ENCODE results near the gene BUD13.

The BUD13 gene

GRCh38 chr11:116786966-116787365, 14.2 kb upstream of the BUD13 start:
- DNase-seq = no peak
- H2AFZ ChIP-seq (ENCODE audit: low read length) = no peak overlapping the region

GRCh38 chr11:116786326-116786725, 13.5 kb upstream of the BUD13 start:
- H3K27ac ChIP-seq (ENCODE audit: low read length) = no peak overlapping the region
- peak overlapping the region; percentile 85; the same call in 1 of the 2 replicates for H3K4me2 ChIP-seq (ENCODE audit: low read depth, low read length)
- no peak overlapping the region for H3K4me3 ChIP-seq (ENCODE audit: low read length)
- H3K9me2 ChIP-seq (replicated peaks; ENCODE audit: insufficient read depth, low read length) = no peaks in the 10 kb centered on the region
- no peaks in the 10 kb centered on the region for H3K9me3 ChIP-seq (replicated peaks; ENCODE audit: insufficient read depth, low read length)
- peaks cover 14% of the 10 kb centered on the region; the same call in 1 of the 2 replicates for H3K4me1 ChIP-seq (ENCODE audit: low read length)
- no peak overlapping the region for H2AFZ ChIP-seq (ENCODE audit: low read length)
- no peak for DNase-seq
- 0 out of 2 replicates have a peak, but pooled peaks cover 8% of the 10 kb centered on the region for H3K36me3 ChIP-seq (replicated peaks; ENCODE audit: insufficient read depth, low read length)
- no peaks in the 10 kb centered on the region for H3K27me3 ChIP-seq (replicated peaks; ENCODE audit: insufficient read depth, low read length)
- TF ChIP-seq, protein P1, sequence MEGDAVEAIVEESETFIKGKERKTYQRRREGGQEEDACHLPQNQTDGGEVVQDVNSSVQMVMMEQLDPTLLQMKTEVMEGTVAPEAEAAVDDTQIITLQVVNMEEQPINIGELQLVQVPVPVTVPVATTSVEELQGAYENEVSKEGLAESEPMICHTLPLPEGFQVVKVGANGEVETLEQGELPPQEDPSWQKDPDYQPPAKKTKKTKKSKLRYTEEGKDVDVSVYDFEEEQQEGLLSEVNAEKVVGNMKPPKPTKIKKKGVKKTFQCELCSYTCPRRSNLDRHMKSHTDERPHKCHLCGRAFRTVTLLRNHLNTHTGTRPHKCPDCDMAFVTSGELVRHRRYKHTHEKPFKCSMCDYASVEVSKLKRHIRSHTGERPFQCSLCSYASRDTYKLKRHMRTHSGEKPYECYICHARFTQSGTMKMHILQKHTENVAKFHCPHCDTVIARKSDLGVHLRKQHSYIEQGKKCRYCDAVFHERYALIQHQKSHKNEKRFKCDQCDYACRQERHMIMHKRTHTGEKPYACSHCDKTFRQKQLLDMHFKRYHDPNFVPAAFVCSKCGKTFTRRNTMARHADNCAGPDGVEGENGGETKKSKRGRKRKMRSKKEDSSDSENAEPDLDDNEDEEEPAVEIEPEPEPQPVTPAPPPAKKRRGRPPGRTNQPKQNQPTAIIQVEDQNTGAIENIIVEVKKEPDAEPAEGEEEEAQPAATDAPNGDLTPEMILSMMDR (IDR thresholded peaks at IDR 0.05; ENCODE audit: low read length) = no peak
- TF ChIP-seq EZH2 (optimal IDR thresholded peaks at IDR 0.05; ENCODE audit: low read depth, low read length) (no peak), EZH2phosphoT487 (IDR thresholded peaks at IDR 0.05; ENCODE audit: low read length) (no peak)
- no peak overlapping the region for H3K9ac ChIP-seq (ENCODE audit: low read length)
- peaks cover 26% of the 10 kb centered on the region for H3K79me2 ChIP-seq (ENCODE audit: low read length)
- no peaks in the 10 kb centered on the region for H4K20me1 ChIP-seq (ENCODE audit: insufficient read depth, low read length)
- no peaks in the 10 kb centered on the region; the same call in 1 of the 2 replicates for H3F3A ChIP-seq (ENCODE audit: insufficient read depth, low read length)

More at GRCh38 chr11:116786966-116787365, 14.2 kb upstream of the BUD13 start:
- no peaks in the 10 kb centered on the region for H4K20me1 ChIP-seq (ENCODE audit: insufficient read depth, low read length)
- H3K4me2 ChIP-seq (ENCODE audit: low read depth, low read length) = peak overlapping the region; percentile 85
- H3K27ac ChIP-seq (ENCODE audit: low read length) = no peak overlapping the region
- no peaks in the 10 kb centered on the region for H3K27me3 ChIP-seq (replicated peaks; ENCODE audit: insufficient read depth, low read length)
- TF ChIP-seq, protein P1 (IDR thresholded peaks at IDR 0.05; ENCODE audit: low read length) = no peak
- TF ChIP-seq EZH2phosphoT487 (IDR thresholded peaks at IDR 0.05; ENCODE audit: low read length) = no peak
- TF ChIP-seq EZH2 (optimal IDR thresholded peaks at IDR 0.05; ENCODE audit: low read depth, low read length) = no peak
- peaks cover 26% of the 10 kb centered on the region for H3K79me2 ChIP-seq (ENCODE audit: low read length)
- H3K36me3 ChIP-seq (replicated peaks; ENCODE audit: insufficient read depth, low read length) = 0 out of 2 replicates have a peak, but pooled peaks cover 8% of the 10 kb centered on the region
- no peaks in the 10 kb centered on the region for H3K9me3 ChIP-seq (replicated peaks; ENCODE audit: insufficient read depth, low read length)
- H3K4me3 ChIP-seq (ENCODE audit: low read length) = peak overlapping the region; percentile 89
- peaks cover 20% of the 10 kb centered on the region for H3K4me1 ChIP-seq (ENCODE audit: low read length)
- H3K9ac ChIP-seq (ENCODE audit: low read length) = peak overlapping the region; percentile 88
- H3K9me2 ChIP-seq (replicated peaks; ENCODE audit: insufficient read depth, low read length) = no peaks in the 10 kb centered on the region
- H3F3A ChIP-seq (ENCODE audit: insufficient read depth, low read length) = no peaks in the 10 kb centered on the region; the same call in 1 of the 2 replicates

GRCh38 chr11:116782728-116783127, 9.9 kb upstream of the BUD13 start:
- Histone ChIP-seq H2AFZ (ENCODE audit: low read length) (no peak overlapping the region), H3K27me3 (replicated peaks; ENCODE audit: insufficient read depth, low read length) (no peaks in the 10 kb centered on the region), H3K79me2 (ENCODE audit: low read length) (peaks cover 24% of the 10 kb centered on the region), H3K27ac (ENCODE audit: low read length) (no peak overlapping the region), H3K36me3 (replicated peaks; ENCODE audit: insufficient read depth, low read length) (peaks cover 24% of the 10 kb centered on the region; the same call in 1 of the 2 replicates), H3K4me2 (ENCODE audit: low read depth, low read length) (no peak overlapping the region), H3K9ac (ENCODE audit: low read length) (no peak overlapping the region), H4K20me1 (ENCODE audit: insufficient read depth, low read length) (no peaks in the 10 kb centered on the region), H3K9me2 (replicated peaks; ENCODE audit: insufficient read depth, low read length) (no peaks in the 10 kb centered on the region), H3F3A (ENCODE audit: insufficient read depth, low read length) (peaks cover 5% of the 10 kb centered on the region), H3K4me1 (ENCODE audit: low read length) (peaks cover 11% of the 10 kb centered on the region), H3K9me3 (replicated peaks; ENCODE audit: insufficient read depth, low read length) (no peaks in the 10 kb centered on the region), H3K4me3 (ENCODE audit: low read length) (no peak overlapping the region)
- TF ChIP-seq EZH2 (optimal IDR thresholded peaks at IDR 0.05; ENCODE audit: low read depth, low read length) = no peak
- no peak for TF ChIP-seq EZH2phosphoT487 (IDR thresholded peaks at IDR 0.05; ENCODE audit: low read length)
- TF ChIP-seq, protein P1 (IDR thresholded peaks at IDR 0.05; ENCODE audit: low read length) = no peak
- DNase-seq = no peak
